Cardiac septum (tissue), 1 donor: ENCODE measurements around the gene FCGR3B. TPM values are rescaled to one million over a fixed set of nuclear protein-coding genes. Genes with fewer than 3 reads are reported as not detected.
"Not testable (repeated sequence)": the region's sequence is repeated elsewhere in the genome, so short reads cannot be mapped to it uniquely, and the experiment has no call there.

Experiments
- DNase-seq: peaks from one replicate; pipeline ENCODE4 v3.0.0-alpha.2; 2020; ENCODE audit warnings: low spot score
- intact Hi-C: fragments of 100-400 bp; cut with DNase I; formaldehyde crosslinking; loops from one replicate; pipeline ENCODE4 v1.14.0; 2022
- total RNA-seq: library from RNA; stranded (reverse); fragmentation: NEBNext Ultra II Directional; extraction: Animal tissue kit (Norgen Biotek cat#: 25700); gene quantifications from one replicate; pipeline ENCODE4 v1.2.1, GENCODE V29; 2021
- donor health status: DM: no; HTN: no; CAD: no.

FCGR3B gene
- total RNA-seq, 1 donor from 2014 or later, result 8.4 TPM

GRCh38 chr1:161612322-161613141, 18.4 kb downstream of the FCGR3B start:
- DNase-seq, result peak; percentile 93
- intact Hi-C loops, result not testable (repeated sequence)

GRCh38 chr1:161611866-161612321, 19.1 kb downstream of the FCGR3B start:
- DNase-seq, intact Hi-C loops: not testable (repeated sequence)

- DNase-seq, intact Hi-C loops: not testable (repeated sequence)
Observed at GRCh38 chr1:161610198-161610597, 20.8 kb downstream of the FCGR3B start.

- DNase-seq, intact Hi-C loops: not testable (repeated sequence)
Observed at GRCh38 chr1:161606541-161607336, 24.2 kb downstream of the FCGR3B start.

DNA sequence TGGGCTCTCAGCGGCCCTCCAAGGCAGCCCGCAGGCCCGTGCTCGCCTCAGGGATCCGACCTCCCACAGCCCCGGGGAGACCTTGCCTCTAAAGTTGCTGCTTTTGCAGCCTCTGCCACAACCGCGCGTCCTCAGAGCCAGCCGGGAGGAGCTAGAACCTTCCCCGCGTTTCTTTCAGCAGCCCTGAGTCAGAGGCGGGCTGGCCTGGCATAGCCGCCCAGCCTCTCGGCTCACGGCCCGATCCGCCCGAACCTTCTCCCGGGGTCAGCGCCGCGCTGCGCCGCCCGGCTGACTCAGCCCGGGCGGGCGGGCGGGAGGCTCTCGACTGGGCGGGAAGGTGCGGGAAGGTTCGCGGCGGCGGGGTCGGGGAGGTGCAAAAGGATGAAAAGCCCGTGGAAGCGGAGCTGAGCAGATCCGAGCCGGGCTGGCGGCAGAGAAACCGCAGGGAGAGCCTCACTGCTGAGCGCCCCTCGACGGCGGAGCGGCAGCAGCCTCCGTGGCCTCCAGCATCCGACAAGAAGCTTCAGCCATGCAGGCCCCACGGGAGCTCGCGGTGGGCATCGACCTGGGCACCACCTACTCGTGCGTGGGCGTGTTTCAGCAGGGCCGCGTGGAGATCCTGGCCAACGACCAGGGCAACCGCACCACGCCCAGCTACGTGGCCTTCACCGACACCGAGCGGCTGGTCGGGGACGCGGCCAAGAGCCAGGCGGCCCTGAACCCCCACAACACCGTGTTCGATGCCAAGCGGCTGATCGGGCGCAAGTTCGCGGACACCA, 25.0 kb downstream of the FCGR3B start:
- intact Hi-C loops, DNase-seq: not testable (repeated sequence)

- DNase-seq, intact Hi-C loops: not testable (repeated sequence)
Observed at GRCh38 chr1:161605024-161605423, 26.0 kb downstream of the FCGR3B start.

GRCh38 chr1:161597077-161597476, 33.9 kb downstream of the FCGR3B start:
- DNase-seq, result not testable (repeated sequence)

GRCh38 chr1:161595583-161595982, 35.4 kb downstream of the FCGR3B start:
- DNase-seq, intact Hi-C loops: not testable (repeated sequence)

More at GRCh38 chr1:161597077-161597476, 33.9 kb downstream of the FCGR3B start:
- intact Hi-C loops, result not testable (repeated sequence)

- DNase-seq, intact Hi-C loops: not testable (repeated sequence)
Observed at GRCh38 chr1:161595173-161595572, 35.8 kb downstream of the FCGR3B start.

DNA sequence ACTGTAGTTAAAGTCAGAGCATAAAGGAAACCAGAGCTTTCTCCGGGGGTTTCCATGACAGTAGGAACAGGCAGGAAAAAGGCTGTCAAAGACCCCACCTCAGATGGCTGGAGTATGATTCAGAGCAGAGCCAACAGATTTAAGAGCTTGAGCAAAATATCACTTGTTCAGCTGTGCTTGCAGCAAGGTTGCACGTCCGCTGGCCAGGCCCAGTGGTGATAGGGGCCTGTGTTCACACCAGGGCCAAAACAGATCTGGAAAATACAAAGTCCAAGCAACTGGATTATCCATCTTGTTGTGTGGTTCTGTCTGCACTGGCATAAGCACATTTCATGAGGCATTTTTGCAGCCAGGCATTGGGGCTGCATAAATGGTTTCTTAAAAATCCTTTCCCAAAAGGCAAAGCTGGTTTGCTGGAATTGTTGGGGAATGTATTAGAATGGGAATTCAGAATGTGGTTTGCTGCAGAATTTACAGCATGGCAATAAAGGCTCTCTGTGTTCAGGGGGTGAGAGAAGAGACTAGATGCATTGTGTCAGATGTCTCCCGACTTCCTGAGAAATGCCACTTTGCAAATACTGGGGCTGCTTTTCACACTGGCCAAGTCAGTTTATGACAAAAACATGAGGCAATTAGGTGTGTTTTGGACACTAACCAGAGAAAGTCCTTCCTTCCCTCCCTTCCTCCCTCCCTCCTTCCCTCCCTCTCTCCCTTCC, 36.5 kb downstream of the FCGR3B start:
- intact Hi-C loops, result not testable (repeated sequence)

DNA sequence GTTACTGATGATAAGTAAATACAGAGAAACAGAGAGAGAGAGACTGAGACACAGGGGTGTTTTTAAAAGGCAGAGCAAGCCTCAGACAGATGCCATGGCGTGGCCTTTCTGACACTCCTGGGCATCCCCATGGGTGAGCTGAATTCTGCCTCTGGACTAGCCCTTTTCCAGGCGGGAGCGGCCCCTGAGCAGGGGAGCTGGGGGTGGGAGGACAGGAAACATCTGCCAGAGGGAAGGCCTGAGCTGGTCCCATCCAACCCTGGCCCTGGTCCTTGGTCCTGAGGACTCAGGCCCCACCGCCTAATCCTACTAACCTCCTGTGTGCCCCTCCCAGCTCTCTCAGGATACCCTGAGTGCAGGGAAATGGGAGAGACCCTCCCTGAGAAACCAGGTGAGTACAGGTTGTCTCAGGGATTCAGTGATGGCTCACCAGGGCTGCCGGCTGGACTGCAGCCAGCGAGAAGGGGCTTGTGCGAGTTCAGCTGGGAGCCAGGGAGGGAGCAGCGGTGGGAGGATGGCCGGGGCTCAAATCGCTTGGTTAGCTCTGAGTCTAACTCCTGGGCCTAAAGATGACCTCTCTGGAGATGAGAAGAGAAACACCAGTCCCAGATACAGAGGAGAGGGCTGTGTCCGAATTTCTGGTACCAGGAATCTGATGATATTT, 37.8 kb downstream of the FCGR3B start:
- intact Hi-C loops, DNase-seq: not testable (repeated sequence)

More for the DNA sequence above, 36.5 kb downstream of the FCGR3B start:
- not testable (repeated sequence) for DNase-seq

GRCh38 chr1:161592586-161592985, 38.4 kb downstream of the FCGR3B start:
- intact Hi-C loops, DNase-seq: not testable (repeated sequence)

DNA sequence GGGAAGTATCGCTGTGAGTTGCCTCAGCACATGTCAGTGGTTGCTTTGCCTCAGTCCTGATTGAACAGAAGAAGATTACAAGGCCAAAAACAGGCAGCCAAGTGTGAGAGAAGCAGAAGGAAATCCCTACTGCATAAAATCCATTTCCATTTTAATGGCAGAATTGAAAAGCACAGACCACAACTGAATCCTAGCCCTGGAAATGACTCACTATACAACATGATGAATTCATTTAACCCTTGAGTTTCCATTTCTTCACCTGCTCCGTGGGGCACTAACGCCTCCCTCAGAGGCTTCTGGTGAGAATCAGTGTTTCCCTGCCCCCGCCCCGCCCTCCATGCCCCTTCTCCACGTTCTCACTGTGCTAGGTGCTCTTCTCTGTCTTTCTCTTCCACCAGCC, 41.1 kb downstream of the FCGR3B start:
- DNase-seq, intact Hi-C loops: not testable (repeated sequence)

GRCh38 chr1:161589365-161589764, 41.6 kb downstream of the FCGR3B start:
- intact Hi-C loops, DNase-seq: not testable (repeated sequence)

- DNase-seq, intact Hi-C loops: not testable (repeated sequence)
Observed at GRCh38 chr1:161588596-161588995, 42.4 kb downstream of the FCGR3B start.

DNA sequence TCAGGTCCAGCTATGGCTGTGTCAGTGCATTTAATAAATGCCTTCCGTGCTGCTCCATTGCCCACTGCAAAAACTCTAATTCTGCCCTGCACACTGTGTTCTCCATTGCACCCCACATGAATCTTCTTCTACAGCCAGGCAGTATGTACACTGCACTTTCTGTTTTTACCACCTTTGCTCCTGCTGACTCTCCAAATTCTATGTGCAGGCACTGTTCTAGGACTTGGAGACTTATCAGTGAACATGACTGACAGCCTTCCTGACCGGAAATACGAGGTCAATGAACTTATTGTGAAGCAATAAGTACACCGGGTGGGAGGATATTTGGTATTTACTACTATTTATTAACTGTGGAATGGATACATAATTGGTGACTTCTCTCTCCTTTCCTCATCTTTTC, 48.1 kb downstream of the FCGR3B start:
- not testable (repeated sequence) for DNase-seq

GRCh38 chr1:161580879-161581537, 50.0 kb downstream of the FCGR3B start:
- DNase-seq, intact Hi-C loops: not testable (repeated sequence)

More for the DNA sequence above, 48.1 kb downstream of the FCGR3B start:
- intact Hi-C loops, result not testable (repeated sequence)
